ENCODE results near the gene DDX24.

DDX24 gene

GRCh38 chr14:94005324-94006073, 75.5 kb downstream of the DDX24 start:
- no peak for DNase-seq (ENCODE audit: low spot score)

- no peak for DNase-seq (ENCODE audit: low spot score)
Observed at GRCh38 chr14:94004015-94004414, 77.0 kb downstream of the DDX24 start.

- no peak for DNase-seq (ENCODE audit: low spot score)
Observed at GRCh38 chr14:94003397-94003796, 77.6 kb downstream of the DDX24 start.

GRCh38 chr14:94001501-94002396, 79.3 kb downstream of the DDX24 start:
- DNase-seq (ENCODE audit: low spot score), result peak; percentile 80

- DNase-seq (ENCODE audit: low spot score), result no peak
Observed at GRCh38 chr14:94001016-94001415, 80.0 kb downstream of the DDX24 start.

- no peak for DNase-seq (ENCODE audit: low spot score)
Observed at GRCh38 chr14:94000267-94000666, 80.7 kb downstream of the DDX24 start.

GRCh38 chr14:93999573-93999972, 81.4 kb downstream of the DDX24 start:
- no peak for DNase-seq (ENCODE audit: low spot score)

- DNase-seq (ENCODE audit: low spot score), result no peak
Observed at GRCh38 chr14:93998871-93999403, 82.1 kb downstream of the DDX24 start.
